Measurements from ENCODE around the gene HOXA7.

The HOXA7 gene

GRCh38 chr7:27159266-27160144 lies 3.0 kb upstream of the HOXA7 start:
- DNase-seq (ENCODE audit: low read depth in 2 of 2): no peak

- DNase-seq (ENCODE audit: low read depth in 2 of 2): no peak
These were observed 2.2 kb upstream of the HOXA7 start for GRCh38 chr7:27158436-27159265.

- no peak for DNase-seq (ENCODE audit: low read depth in 2 of 2)
These were observed 1.4 kb upstream of the HOXA7 start for GRCh38 chr7:27157702-27158431.

- DNase-seq (ENCODE audit: low read depth in 2 of 2): no peak
These were observed 634 bp upstream of the HOXA7 start for GRCh38 chr7:27156916-27157701.

GRCh38 chr7:27155816-27156507 lies 513 bp downstream of the HOXA7 start:
- no peak for DNase-seq (ENCODE audit: low read depth in 2 of 2)

- no peak for DNase-seq (ENCODE audit: low read depth in 2 of 2)
These were observed 1.3 kb downstream of the HOXA7 start for GRCh38 chr7:27154901-27155815.

- no peak for DNase-seq (ENCODE audit: low read depth in 2 of 2)
These were observed 2.1 kb downstream of the HOXA7 start for GRCh38 chr7:27154369-27154768.

GRCh38 chr7:27153526-27153925 lies 2.9 kb downstream of the HOXA7 start:
- no peak for DNase-seq (ENCODE audit: low read depth in 2 of 2)

- DNase-seq (ENCODE audit: low read depth in 2 of 2): no peak
These were observed 3.5 kb downstream of the HOXA7 start for GRCh38 chr7:27152816-27153442.

GRCh38 chr7:27151931-27152815 lies 4.3 kb downstream of the HOXA7 start, which contains the start of gene HOXA3:
HOXA3 (minus strand) TSS chr7:27152583; CDS start chr7:27110640, 41,943 bp downstream.
- DNase-seq (ENCODE audit: low read depth in 2 of 2): no peak

GRCh38 chr7:27151341-27151930 lies 5.0 kb downstream of the HOXA7 start:
- no peak for DNase-seq (ENCODE audit: low read depth in 2 of 2)

GRCh38 chr7:27150568-27151340 lies 5.7 kb downstream of the HOXA7 start:
- DNase-seq (ENCODE audit: low read depth in 2 of 2): peak; percentile 41 to 55

- no peak for DNase-seq (ENCODE audit: low read depth in 2 of 2)
These were observed 6.5 kb downstream of the HOXA7 start for GRCh38 chr7:27149842-27150567.

GRCh38 chr7:27148756-27149641 lies 7.5 kb downstream of the HOXA7 start:
- no peak for DNase-seq (ENCODE audit: low read depth in 2 of 2)

All from activated CD4-positive, alpha-beta T cell treated with anti-CD3 and anti-CD28 coated beads for 24 hours (primary cell).